Measurements from ENCODE around the gene SCRT2. TPM values are rescaled to one million over a fixed set of nuclear protein-coding genes. Genes with fewer than 3 reads are reported as not detected.
"Not testable (repeated sequence)": the region's sequence is repeated elsewhere in the genome, so short reads cannot be mapped to it uniquely, and the experiment has no call there.

SCRT2 gene
- not detected for total RNA-seq

GRCh38 chr20:675453-676314 lies at the start of gene SCRT2:
Gene SCRT2 (minus strand): TSS chr20:675802. CDS start chr20:675601, 201 bp downstream.
- no peak for TF ChIP-seq CTCF (IDR thresholded peaks at IDR 0.05)
- no peak within 1 kb of the TSS for H3K27ac ChIP-seq
- no peaks in the 10 kb centered on the region for H3K9me3 ChIP-seq
- peak; percentile 66 for DNase-seq (ENCODE audit: low spot score)
- no peaks in the 10 kb centered on the region for H3K36me3 ChIP-seq
- peak within 1 kb of the TSS in 1 of 2 donors; percentile 31 for H3K4me3 ChIP-seq
- H3K4me1 ChIP-seq = peaks cover 0 to 21% of the 10 kb centered on the region in 2 donors
- no peaks in the 10 kb centered on the region for H3K27me3 ChIP-seq

- not testable (repeated sequence) for H3K27me3 ChIP-seq; H3K9me3 ChIP-seq; DNase-seq (ENCODE audit: low spot score); H3K4me3 ChIP-seq; H3K27ac ChIP-seq; H3K36me3 ChIP-seq; H3K4me1 ChIP-seq
Measured at GRCh38 chr20:724797-725196, 49.2 kb upstream of the SCRT2 start.

GRCh38 chr20:723756-724155 lies 48.2 kb upstream of the SCRT2 start:
- DNase-seq (ENCODE audit: low spot score) = no peak
- H3K27me3 ChIP-seq = peaks cover 0 to 6% of the 10 kb centered on the region in 2 donors

DNA sequence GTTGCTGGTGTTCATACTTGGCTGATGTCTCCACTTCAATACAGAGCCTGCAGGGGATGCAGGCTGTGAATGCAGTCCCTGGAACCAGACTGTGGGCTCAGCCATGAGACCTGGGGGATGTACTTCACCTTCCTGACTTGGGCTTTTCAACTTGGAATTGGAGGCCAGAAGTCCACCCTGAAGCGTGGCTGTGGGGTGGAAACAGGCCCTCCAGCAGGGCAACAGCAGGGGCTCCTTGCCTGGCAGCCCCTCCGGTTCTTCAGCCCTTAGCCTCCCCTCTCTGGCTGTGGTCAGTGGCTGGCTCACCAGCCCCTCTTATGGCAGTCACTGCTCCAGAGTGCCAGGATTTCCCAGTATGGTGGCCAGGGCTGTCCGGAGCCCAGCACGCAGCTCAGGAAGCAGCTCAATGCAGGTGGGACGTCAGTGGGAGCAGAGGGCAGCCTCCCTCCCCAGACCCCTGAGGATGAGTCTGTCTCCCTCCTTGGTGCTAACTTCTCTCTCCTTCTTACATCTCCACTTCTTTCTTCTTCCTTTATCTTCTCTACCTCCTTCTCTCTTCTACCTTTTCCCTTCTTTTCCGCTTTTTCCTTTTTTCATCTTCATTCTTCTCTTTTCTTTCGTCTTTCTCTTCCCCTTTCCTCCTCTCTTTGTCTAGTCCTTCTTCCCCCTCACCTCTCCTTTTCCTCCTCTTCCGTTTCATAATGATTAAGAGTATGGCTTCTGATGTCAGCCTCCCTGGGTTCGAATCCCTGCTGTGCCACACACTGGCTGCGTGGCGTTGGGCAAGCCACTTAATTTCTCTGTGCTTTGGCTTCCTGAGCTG lies 47.4 kb upstream of the SCRT2 start:
- Histone ChIP-seq H3K36me3 (no peaks in the 10 kb centered on the region), H3K27ac (no peak overlapping the region), H3K4me1 (peaks cover 0 to 2% of the 10 kb centered on the region in 2 donors), H3K4me3 (no peak overlapping the region), H3K9me3 (no peaks in the 10 kb centered on the region), H3K27me3 (peaks cover 0 to 3% of the 10 kb centered on the region in 2 donors)
- no peak for TF ChIP-seq CTCF (IDR thresholded peaks at IDR 0.05)
- no peak for DNase-seq (ENCODE audit: low spot score)

More at GRCh38 chr20:723756-724155, 48.2 kb upstream of the SCRT2 start:
- no peak for TF ChIP-seq CTCF (IDR thresholded peaks at IDR 0.05)
- Histone ChIP-seq H3K27ac (no peak overlapping the region), H3K4me3 (no peak overlapping the region), H3K9me3 (no peaks in the 10 kb centered on the region), H3K4me1 (peaks cover 0 to 9% of the 10 kb centered on the region in 2 donors), H3K36me3 (no peaks in the 10 kb centered on the region)

- no peaks in the 10 kb centered on the region for H3K27me3 ChIP-seq
- no peak overlapping the region for H3K4me3 ChIP-seq
- no peak for TF ChIP-seq CTCF (IDR thresholded peaks at IDR 0.05)
- no peak overlapping the region for H3K27ac ChIP-seq
- no peaks in the 10 kb centered on the region for H3K4me1 ChIP-seq
- H3K9me3 ChIP-seq = no peaks in the 10 kb centered on the region
- H3K36me3 ChIP-seq = no peaks in the 10 kb centered on the region
- no peak for DNase-seq (ENCODE audit: low spot score)
Measured at GRCh38 chr20:721876-722275, 46.3 kb upstream of the SCRT2 start.

- Histone ChIP-seq H3K36me3 (no peaks in the 10 kb centered on the region), H3K27ac (no peak overlapping the region), H3K27me3 (no peaks in the 10 kb centered on the region), H3K4me3 (no peak overlapping the region), H3K9me3 (peaks cover 0 to under 1% of the 10 kb centered on the region in 2 donors), H3K4me1 (no peaks in the 10 kb centered on the region)
- DNase-seq (ENCODE audit: low spot score) = no peak
- no peak for TF ChIP-seq CTCF (IDR thresholded peaks at IDR 0.05)
Measured at GRCh38 chr20:719816-720215, 44.2 kb upstream of the SCRT2 start.

Measured in right atrium auricular region (tissue), 2 donors.